ENCODE results near the gene GLT1D1.
"Not testable (repeated sequence)": the region's sequence is repeated elsewhere in the genome, so short reads cannot be mapped to it uniquely, and the experiment has no call there.

GRCh38 chr12:128805406-128805805, 47.9 kb upstream of the GLT1D1 start:
- not testable (repeated sequence) for TF ChIP-seq POLR2AphosphoS5 (IDR thresholded peaks at IDR 0.05; ENCODE audit: low read depth, low read length); CTCF (IDR thresholded peaks at IDR 0.05 in 2 of 3, conservative IDR thresholded peaks at IDR 0.05 in 1 of 3; ENCODE audit: borderline replicate concordance in 1 of 3, insufficient read depth in 1 of 3, low read depth in 2 of 3, low read length in 2 of 3); EZH2phosphoT487 (IDR thresholded peaks at IDR 0.05; ENCODE audit: borderline replicate concordance); POLR2A (IDR thresholded peaks at IDR 0.05; ENCODE audit: borderline replicate concordance, extremely low read depth, insufficient read depth, insufficient read length); EZH2 (IDR thresholded peaks at IDR 0.05); REST (IDR thresholded peaks at IDR 0.05; ENCODE audit: low read depth); ZNF274 (IDR thresholded peaks at IDR 0.05; ENCODE audit: low read depth, low read length); ZBTB33 (IDR thresholded peaks at IDR 0.05; ENCODE audit: extremely low read depth, insufficient replicate concordance, low read length); MAX (IDR thresholded peaks at IDR 0.05); ELF1 (IDR thresholded peaks at IDR 0.05; ENCODE audit: borderline replicate concordance, low read depth)
